ENCODE results near the gene LIF.

DNA sequence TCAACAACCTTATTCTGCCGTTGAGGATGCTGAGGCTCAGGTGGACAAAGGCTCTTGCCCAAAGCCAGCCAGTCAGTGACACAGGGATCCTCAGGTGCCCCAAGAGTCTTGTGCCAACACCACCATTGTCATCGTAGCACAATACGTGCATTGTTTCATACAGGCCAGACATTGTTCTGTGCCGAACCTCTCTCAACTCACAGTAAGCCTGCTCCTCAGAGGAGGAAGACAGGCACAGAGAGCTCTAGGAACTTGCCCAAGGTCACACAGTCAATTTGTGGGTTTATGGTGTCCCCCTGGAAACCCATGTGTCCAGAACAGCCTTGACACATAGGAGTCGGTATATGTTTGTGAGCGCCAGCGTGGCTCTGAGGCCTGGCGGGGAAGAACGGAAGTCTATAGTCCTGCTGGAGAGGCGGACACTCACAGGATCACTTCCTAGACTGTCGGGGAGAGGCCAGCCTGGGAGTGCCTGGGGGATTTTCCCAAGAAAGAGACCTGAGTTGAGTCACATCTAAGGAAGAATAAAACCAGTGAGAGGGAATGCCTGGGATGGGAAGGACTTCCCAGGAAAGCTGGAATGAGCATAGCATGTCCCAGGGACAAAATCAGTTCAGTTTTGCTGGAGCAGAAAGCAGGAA is 20.2 kb downstream of the LIF start:
- TF ChIP-seq EZH2 (IDR thresholded peaks at IDR 0.05; ENCODE audit: borderline replicate concordance, low read length): no peak
- TF ChIP-seq, protein P1, sequence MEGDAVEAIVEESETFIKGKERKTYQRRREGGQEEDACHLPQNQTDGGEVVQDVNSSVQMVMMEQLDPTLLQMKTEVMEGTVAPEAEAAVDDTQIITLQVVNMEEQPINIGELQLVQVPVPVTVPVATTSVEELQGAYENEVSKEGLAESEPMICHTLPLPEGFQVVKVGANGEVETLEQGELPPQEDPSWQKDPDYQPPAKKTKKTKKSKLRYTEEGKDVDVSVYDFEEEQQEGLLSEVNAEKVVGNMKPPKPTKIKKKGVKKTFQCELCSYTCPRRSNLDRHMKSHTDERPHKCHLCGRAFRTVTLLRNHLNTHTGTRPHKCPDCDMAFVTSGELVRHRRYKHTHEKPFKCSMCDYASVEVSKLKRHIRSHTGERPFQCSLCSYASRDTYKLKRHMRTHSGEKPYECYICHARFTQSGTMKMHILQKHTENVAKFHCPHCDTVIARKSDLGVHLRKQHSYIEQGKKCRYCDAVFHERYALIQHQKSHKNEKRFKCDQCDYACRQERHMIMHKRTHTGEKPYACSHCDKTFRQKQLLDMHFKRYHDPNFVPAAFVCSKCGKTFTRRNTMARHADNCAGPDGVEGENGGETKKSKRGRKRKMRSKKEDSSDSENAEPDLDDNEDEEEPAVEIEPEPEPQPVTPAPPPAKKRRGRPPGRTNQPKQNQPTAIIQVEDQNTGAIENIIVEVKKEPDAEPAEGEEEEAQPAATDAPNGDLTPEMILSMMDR (conservative IDR thresholded peaks at IDR 0.05 in 1 of 2, IDR thresholded peaks at IDR 0.05 in 1 of 2; ENCODE audit: extremely low read depth in 1 of 2, insufficient read depth in 1 of 2, low read depth in 1 of 2, low read length in 2 of 2): no peak

All from mammary epithelial cell (primary cell).